RPMI8226 (cell line): Measurements from ENCODE around the gene BNC2.
"Not testable (repeated sequence)": the region's sequence is repeated elsewhere in the genome, so short reads cannot be mapped to it uniquely, and the experiment has no call there.

Experiments used
- DNase-seq: peaks from one replicate; pipeline ENCODE4 v3.0.0-alpha.2; 2015

The BNC2 gene

DNA sequence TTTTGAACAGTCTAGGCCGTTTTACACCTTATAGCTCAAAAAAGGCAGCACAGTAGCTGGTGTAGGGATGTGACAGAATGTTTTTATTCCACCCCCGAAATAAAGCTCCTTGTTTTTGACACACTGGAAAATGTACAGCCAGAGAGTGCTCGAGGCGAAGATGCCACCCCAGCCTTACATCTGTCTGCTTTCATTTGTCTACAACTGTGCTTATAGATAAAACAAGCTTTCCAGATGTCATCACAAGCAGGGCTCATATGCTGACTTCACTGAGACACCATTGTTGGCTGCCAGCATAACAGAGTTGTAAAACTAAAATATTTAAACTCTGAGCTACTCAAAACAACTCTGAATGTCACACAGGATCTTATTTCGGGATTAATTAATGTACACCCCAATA lies 386.3 kb downstream of the BNC2 start:
- no peak for DNase-seq

DNA sequence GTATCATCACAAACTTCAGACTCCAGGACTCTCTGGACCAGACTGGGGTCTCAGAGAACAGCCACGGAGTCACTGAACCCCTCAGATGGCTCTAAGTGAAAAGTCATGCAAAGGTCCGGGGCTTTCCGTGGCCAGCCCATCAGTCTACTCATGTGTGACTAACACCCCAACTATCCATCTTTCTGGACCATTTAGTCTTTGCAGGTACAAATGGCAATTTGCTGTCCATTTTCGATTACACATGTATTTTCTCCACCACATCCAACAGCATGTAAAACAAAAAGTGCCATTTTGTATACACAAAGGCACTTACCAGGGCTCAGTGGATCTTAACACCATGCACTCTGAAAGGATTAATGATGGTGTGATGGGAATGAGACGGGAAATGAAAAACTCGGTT lies 387.7 kb downstream of the BNC2 start:
- no peak for DNase-seq

DNA sequence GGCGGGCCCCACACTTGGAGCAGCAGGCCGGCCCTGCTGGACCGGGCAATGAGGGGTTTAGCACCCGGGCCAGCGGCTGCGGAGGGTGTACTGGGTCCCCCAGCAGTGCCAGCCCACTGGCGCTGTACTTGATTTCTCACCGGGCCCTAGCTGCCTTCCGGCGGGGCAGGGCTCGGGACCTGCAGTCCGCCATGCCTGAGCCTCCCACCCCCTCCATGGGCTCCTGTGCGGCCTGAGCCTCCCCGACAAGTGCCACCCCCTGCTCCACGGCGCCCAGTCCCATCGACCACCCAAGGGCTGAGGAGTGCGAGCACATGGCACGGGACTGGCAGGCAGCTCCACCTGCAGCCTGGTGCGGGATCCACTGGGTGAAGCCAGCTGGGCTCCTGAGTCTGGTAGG lies 389.9 kb downstream of the BNC2 start:
- DNase-seq: not testable (repeated sequence)

DNA sequence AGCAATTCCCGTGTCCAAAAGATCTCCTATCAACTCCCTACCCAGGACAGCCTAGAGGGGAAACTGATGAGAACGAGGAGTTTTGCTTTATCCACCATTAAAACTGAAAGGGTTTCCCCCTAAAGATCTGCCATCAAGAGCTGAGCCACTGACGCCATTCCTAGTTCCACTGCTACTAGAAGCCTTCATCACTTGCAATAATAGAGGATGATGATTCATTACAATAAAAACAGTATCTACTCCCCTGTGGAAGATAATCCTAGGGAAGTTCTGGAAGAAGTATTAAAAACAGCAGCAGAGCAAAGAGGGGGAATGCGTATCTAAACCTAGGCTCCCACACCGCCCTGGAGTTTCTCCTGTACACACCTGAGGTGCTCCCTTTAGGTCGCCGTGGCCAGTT lies 394.5 kb downstream of the BNC2 start:
- DNase-seq: no peak

DNA sequence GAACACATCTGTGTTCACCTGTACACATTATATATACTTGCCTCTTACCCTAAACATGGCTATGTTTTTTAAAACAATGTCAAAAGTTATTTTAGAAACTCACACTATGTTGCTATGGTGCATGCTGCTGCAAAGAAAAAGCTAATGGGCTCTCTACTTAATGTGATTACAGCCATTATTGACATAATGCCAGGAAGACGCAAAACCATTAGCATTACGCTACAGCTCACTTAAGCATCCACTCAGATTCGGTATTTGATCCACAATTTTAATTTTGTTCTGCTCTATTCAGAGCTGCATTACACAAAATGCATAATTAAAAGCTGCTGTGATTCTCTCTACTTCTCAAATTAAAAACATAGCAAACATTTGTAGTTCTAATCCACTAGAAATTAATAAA lies 395.2 kb downstream of the BNC2 start:
- no peak for DNase-seq

DNA sequence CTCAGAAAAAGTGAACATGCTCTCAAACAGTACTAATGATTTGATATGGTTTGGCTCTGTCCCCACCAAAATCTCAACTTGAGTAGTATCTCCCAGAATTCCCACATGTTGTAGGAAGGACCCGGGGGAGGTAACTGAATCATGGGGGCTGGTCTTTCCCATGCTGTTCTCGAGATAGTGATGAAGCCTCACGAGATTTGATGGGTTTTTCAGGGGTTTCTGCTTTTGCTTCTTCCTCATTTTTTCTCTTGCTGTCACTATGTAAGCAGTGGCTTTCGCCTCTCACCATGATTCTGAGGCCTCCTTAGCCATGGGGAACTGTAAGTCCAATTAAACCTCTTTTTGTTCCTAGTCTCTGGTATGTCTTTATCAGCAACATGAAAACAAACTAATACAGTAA lies 401.3 kb downstream of the BNC2 start:
- no peak for DNase-seq

DNA sequence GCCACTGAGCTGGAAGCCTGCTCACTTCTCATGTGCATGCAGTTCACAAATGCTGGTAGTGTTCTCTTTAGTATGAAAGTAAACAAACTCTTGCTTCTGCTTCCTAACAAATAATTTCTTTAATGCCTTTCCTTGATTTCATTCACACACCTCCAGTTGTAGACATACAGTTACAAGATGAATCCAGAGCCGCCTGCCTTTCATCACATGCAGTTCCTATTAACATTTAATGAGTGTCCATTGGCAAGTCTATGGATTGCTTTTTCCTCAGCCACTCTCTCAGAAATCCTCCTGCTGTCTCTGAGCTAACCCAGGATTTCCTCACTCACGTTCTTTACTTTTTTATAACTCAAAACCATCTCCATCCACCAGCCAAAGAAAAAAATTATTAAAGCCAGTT lies 408.6 kb downstream of the BNC2 start:
- DNase-seq: no peak

DNA sequence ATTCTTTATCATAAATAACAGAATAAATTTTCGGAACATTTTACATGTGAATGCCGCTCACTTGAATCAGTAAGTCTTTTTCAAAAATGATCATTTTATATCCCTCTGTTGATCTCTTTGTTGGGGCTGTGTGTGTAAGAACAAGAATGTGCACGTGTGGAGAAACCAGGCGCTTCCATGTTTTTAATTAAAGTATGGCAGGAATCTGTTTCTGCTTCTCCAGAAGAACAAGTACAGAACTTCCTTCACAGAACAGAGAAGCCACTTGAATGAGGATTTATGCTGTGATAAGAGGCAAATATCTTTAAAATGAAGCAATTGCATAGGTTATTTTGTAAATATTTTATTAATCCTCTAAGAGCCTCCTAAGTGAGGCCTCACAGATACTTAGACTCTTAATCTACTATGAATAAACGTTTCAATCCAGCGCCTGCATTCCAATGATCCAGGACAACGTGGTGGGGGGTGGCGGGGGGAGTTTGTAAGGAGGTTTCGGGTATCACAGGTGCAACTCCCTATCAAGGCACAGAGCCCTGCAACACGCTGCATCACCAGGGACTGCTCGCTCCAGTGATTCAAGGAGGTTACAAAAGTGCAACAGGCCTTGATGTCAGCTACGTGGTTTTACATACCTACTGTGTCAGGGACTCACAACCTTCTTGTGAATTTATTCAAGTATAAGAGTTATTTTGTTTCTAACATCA lies 409.2 kb downstream of the BNC2 start:
- no peak for DNase-seq

DNA sequence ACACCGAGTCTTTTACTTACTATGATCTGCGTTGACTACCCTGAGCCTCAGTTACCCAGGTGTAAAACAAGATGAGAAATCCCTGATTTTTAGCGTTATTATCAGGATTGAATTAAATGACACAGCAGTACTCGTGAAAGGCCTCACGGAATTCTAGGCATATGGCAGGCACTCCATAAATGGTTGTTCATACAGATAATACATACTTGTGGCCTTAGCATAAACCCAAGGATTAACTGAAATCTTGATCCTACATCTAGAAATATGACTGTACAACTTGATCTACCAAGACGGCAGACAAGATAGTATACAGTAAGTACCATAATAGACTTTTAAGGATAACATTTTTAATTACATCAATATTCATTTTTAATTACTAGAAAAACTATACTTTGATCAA lies 409.8 kb downstream of the BNC2 start:
- DNase-seq: no peak

DNA sequence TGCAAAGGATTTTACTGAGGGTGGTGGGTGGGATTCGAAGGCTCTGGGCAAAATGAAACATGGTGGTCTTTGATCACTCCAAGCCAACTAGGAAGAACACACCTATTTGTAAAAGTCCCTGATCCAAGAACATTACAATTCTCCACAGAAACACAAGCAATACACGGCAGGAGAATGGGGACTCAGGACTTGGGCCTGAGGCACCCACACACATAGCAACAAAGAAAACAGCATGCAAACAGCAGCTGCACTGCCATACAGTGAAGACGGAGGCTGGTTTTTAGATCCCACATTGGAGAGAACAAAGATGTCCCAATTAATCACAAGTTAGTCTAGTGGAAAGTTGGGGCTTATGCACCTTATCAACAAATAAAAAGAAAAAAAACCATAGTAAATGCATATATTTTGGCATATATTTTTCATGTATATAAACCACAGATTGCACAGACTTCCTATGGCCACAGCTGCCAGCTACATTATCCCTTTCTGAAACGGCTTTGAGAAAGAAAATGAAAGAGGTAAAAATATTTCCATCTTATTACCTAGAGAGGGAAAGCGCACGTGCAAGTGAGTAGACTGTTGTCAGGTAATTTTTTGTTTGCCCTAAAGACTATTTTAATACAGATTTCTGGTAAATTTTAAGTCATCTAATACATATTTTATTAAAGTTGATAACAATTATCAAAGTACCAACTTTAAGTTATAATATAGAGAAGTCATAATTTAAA lies 410.9 kb downstream of the BNC2 start:
- DNase-seq: peak; percentile 19

DNA sequence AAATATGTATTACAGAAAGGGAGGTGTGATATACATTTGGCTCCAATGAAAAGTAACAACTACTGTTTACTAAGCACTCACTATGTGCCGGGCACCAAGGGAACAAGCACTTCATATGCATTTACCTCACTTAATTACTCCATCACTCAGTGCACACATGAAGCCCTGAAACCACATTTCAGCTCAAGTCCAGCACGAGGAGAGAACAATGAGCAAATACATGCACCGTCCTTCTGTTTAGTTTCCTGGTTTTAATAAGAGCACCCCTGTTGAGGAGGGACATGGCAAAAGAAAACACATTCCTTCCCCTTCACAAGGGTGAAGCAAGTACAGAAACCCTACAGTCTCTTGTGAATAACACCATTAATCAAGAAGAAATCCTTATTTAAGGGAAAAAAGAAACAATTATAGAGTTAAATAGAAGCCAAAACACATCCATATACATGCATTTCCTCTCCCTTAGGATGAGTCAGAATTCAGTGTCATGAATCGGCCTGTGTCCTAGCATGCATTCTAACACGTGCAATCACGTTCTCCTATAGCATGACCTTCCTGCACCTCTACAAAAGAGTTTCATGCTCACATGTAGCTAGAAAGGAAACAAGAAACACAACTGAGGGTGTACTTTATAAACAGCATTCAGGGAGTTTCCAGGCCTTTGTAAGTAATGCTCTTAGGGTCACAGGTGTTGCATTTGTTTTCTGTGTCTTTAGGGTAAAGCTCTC lies 411.6 kb downstream of the BNC2 start:
- peak; percentile 23 for DNase-seq

DNA sequence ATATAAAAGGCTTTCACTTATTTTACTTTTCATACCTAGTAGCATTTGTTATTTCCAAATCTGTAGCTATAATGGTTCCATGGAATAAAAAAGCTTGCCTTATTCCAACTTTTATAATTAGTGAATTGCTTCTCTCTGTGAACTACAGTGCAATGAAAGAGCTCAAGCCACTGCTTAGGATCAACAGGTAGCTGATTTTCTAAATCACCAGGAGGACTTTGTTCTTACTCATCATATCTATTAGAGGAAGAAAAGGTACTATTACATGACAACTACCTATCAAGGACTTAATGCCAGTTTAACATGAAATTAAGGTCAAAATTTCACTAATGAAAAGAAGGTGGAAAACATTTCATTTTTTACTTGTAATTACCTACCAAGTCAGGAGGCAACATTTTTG lies 414.6 kb downstream of the BNC2 start:
- no peak for DNase-seq

DNA sequence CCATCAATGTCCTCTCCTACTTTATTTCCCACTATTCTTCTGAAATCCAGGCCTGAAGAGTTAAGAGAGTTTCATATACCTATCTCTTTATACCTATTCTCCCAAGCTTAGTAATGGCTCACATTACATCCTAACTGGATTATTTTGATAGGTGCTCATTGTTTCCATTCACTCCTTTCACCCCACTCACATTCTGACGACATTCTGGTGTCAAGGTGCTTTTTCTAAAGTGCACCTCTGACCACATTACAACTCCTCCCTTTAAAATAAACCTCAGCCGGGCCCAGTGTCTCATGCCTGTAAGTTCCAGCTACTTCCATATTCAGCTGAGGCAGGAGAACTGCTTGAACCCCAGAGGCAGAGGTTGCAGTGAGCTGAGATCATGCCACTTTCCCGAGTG lies 417.1 kb downstream of the BNC2 start:
- no peak for DNase-seq

DNA sequence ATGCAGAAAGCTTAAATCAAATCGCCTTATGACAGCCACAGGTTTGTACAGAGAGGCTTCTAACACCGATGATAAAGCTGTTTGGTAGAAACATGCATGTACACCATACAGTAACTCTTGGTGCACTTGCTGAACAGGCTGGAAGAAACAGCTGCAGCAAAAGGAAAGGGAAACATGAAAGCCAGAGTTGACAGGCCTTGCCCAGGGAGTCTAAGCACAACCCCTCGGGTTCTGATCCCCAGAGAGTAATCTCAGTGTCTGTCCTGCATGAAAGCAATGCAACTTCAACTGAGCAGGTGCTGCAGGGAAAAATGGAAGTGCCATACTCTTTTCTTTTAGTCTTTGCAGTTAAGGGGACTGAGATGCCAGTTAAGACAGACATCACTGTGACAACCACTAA lies 419.9 kb downstream of the BNC2 start:
- peak; percentile 7 for DNase-seq

DNA sequence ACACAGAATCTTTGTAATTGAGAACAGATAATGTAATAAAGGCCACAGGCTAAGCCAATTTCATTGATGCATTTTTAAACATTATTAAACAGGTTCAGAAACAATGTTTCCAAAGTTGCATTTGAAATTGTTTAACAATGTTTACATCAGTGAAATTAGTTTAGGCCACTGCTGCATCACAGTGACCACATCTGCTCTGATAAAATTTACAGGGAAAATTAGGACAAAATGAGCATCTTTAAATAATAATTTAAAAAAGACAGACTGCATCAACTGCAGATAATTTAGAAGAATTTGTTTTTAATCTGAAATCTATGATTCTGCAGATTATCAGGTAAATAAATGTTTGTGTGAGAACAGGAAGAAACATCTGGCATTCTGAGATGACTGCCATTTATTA lies 420.4 kb downstream of the BNC2 start:
- no peak for DNase-seq

DNA sequence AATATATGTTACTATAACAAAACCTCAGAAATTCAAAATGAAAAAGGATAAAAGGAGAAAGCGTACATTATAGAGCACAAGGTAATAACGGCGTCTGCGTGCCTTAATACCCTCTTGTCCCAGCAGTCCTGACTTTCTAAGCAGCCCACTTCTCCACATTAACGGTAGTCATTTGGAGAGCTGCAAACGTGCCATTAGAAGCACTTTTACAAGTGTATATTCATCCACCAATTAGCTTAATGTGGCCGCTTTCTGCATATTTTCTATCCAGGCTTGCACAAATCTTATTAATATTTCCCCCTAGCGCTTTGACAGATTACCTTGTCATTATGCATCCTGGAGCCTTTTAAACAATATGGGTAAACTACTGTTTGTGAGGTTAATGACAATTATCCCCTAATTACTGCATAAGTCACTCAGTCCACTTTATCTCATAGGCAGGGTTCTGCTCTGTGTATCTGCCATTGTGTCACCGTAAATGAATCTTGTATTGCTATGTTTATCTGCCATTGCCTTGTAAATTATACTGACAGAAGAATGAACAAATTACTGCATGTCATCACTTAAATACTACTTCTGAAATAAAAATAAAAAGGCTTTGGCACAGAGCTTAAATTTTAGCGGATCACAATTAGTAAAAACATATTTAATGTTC lies 421.3 kb downstream of the BNC2 start:
- DNase-seq: no peak

DNA sequence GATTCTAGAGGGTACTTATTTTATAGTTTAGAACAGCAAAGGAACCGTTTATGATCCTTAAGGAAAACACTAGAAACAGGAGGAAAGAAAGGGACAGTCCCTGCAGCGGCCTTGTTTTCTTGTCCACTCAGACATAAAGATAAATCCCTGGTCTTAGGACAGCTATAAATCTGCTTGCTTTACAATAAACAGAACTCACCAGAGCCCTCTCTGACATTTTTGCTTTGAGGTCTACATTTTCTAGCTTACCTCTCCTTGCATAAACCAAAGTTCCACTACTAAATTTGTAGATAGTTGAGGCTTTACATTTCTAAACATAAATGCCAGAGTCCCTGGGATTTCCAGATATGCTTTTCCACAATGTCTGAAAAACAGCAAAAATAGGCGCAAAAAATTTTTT lies 422.5 kb downstream of the BNC2 start:
- no peak for DNase-seq

DNA sequence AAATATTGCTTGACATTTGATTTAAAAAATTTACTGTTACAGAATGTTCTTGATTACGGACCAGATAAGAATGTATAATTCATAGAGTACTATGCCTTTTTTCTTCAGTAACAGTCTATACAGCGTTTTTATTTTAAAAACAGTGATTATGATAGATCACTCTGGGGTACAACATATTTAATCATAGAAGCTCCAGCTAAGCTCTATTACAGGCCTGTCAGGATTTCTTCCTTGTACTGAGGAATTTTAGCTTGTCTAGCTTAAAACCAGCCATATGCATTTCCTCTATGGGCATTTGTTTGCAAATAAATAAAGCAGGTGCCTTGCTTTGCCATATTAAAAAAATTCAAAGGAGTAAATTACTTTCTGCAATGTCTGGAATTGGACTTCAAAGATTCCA lies 423.8 kb downstream of the BNC2 start:
- DNase-seq: no peak

DNA sequence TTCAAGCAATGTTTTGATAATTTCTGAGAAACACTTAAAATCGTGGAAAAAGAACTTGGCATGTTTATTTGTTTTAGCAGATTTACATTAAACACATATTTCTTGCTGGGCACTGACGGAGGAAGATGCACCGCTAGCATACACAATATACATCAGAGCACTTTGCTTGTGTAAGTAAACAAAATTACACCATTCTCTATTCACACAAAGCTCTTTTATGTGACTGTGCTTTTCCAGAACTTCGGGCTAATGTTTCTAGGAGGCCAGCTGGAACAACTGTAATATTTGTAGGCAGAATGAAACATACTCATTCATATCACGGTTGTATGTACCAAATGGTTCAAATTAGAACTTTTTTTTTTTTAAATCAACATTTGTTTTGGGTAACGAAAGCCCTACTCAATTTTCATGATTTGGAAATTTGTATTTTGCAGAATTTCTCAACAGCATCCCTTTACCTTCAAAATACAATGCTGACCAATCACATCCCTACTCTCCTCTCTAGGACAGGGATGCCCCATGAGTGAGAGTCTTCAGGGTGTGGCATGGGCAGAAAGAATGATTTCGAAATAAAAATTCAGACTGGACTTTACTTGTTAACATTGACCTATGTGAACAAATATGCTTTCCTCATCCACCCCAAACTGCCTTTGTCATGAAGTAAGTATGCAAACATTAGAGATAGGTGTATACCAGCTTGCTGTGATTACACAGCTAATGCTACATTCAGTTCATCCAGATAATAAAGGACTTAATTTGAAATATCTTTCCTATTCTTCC lies 425.1 kb downstream of the BNC2 start:
- DNase-seq: no peak

DNA sequence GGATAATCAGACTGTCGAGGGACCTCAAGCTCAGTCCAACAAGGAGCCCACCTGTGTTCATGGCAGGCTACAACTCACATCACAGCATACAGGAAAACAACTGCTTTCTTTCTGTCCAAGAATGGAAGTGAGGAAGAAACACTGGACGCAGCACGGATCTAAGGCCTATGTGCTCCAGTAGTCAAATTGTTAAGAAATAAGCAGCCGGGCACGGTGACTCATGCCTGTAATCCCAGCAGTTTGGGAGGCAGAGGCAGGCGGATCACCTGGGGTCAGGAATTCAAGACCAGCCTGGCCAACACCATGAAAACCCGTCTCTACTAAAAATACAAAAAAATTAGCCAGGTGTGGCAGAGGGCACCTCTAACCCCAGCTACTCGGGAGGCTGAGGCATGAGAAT lies 427.8 kb downstream of the BNC2 start:
- DNase-seq: no peak

DNA sequence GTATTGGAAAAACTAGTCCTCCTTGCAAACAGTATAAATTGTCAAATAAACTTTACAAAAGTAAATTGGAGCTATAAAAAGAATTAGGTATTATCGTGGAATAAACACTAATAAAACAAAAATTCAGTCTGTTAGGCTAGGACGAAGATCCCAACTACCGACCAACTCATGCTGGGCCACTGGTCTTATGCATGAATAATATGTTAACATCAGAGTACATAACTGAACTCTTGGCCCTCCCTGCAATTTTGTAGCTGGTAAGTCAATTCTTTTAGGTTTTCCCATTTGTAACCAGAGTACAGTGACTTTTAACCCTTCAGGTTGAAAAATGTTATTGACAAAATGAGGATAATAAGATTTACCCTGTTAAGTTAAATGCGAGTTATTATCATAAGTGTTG lies 428.7 kb downstream of the BNC2 start:
- no peak for DNase-seq

DNA sequence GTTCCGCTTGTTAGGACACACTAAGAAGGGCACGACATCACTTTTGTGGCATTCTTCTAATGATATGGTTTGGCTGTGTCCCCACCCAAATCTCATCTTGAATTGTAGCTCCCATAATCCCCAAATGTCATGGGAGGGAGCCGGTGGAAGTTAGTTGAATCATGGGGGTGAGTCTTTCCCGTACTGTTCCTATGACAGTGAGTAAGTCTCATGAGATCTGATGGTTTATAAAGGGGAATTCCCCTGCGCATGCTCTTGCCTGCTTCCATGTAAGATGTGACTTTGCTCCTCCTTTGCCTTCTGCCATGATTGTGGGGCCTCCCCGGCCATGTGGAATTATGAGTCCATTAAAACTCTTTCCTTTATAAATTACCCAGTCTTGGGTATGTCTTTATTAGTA lies 431.6 kb downstream of the BNC2 start:
- DNase-seq: not testable (repeated sequence)

DNA sequence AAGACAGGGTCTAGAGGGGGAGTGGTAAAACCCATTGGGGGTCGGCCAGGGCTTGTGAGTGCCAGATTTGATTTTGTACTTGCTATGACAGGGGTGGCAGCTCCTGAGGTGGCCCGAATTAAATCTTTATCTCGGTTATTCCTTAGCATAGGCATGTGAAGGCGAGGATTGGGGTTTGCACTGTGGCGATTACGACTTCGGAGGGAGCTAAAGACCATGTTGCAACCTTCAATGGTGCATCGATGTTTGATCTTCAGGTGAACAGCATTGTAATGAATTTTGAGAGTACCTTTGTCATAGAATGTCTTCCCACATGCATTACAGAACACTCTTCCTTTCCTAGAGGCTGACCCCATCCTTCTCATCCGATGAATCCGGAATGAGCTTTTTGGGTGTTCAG lies 433.9 kb downstream of the BNC2 start:
- no peak for DNase-seq
